NOMO-1 treated with DMSO at 0.1 percent for 48 hours (cell line): ENCODE results near the gene ZNF541.

Experiments used
- DNase-seq: peaks from one replicate; lab custom pipeline; 2025; ENCODE audit not compliant: unreplicated experiment; lab: John Stamatoyannopoulos, UW

ZNF541 gene, protein sequence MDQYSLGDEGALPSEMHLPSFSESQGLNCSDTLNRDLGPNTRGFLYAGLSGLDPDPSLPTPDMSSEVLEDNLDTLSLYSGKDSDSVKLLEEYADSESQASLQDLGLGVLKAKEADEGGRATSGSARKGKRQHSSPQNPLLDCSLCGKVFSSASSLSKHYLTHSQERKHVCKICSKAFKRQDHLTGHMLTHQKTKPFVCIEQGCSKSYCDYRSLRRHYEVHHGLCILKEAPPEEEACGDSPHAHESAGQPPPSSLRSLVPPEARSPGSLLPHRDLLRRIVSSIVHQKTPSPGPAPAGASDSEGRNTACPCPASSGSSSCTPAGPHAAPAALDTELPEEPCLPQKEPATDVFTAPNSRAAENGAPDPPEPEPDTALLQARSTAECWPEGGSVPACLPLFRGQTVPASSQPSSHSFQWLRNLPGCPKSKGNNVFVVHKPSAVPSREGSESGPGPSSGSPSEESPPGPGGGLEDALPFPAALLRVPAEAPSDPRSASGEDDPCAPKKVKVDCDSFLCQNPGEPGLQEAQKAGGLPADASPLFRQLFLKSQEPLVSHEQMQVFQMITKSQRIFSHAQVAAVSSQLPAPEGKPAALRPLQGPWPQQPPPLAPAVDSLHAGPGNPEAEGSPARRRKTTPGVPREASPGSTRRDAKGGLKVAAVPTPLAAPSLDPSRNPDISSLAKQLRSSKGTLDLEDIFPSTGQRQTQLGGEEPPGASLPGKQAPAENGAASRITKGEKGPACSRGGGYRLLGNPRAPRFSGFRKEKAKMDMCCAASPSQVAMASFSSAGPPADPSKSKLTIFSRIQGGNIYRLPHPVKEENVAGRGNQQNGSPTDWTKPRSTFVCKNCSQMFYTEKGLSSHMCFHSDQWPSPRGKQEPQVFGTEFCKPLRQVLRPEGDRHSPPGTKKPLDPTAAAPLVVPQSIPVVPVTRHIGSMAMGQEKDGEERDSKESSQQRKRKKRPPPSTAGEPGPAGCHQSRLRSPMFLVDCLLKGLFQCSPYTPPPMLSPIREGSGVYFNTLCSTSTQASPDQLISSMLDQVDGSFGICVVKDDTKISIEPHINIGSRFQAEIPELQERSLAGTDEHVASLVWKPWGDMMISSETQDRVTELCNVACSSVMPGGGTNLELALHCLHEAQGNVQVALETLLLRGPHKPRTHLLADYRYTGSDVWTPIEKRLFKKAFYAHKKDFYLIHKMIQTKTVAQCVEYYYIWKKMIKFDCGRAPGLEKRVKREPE (N-terminal part only)

DNA sequence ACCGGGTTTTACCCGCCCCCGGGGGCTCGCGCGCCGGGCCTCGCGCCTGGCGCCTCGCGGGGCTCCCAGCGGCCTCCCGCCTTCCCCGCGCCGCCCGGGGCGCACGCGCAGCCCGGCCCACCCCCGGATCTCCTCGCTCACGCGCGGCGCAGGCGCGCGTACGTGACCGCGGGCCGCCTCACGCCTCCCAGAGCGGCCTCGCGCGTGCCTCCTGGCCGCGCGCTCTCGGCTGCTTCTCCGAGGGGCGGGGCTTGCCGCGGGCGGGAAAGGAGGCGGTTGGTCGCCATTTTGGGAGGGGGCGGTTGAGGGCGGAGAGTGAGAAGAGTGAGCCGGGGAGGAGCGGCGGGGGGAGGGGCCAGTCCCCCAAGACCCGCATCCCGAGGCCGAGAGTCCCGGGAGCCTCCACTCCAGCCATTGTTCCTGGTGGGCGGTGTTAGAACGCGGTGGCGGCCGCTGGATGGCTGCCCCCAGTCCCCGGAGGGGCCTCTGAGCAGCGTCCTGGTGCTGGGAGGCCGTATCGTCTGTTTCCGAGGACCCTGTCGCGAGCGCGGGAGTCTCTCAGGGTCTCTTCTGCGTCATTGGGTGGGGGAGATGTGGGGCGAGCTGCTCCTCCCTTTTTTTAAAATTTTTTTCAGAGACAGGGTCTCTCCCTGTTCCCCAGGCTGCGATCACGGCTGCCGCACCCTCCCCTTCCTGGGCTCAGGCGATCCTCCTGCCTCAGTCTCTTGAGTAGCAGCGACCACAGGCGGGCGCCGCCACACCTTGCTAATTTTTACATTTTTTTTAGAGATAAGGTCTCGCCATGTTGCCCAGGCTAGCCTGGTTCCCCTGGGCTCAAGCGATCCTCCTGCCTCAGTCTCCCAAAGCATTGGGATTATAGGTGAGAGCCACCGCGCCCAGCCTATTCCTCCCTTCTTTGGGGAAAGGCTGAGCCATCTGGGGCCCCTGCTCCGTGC lies at the start of gene ZNF541:
ZNF541 (minus strand) TSS at position 78 of the 956 bp plus-strand sequence. CDS start 17,292 bp downstream, outside the sequence.
- no peak for DNase-seq

DNA sequence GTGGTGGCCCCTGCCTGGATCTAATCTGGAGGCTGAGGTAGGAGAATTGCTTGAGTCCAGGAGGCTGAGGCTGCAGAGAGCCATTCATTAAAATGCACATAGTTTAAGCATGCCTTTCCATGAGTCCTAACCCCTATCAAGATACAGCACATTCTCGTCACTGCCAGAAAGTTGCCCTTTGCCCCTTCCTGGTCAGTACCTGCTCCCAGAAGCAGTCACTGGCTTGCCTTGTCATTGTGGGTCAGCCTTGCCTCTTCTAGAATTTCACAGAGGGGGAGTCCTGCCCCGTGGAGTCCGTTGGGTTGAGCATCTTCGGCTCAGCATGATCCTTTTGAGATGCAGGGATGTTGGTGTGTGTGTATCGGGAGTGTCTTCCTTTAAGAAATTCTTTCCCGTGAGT lies 46.8 kb upstream of the ZNF541 start:
- no peak for DNase-seq

DNA sequence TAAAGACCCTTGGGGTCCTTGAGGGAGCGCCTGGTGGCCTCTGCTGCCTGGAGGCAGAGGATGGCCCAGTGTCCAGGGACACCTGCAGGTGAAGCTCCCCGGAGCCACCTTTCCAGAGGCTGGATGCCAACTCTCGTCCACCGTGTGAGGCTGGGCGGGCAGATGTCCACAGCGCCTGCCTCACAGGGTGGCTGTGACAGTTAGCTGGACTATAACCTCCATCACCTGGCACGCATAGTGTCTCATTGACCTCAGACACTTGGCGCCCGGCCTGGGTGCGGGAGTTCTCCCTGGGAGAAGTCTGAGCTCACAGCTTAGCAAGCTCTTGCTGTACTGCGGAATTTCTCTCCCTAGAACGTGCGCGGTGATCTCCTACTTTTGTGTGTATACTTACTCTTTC lies 45.8 kb upstream of the ZNF541 start:
- no peak for DNase-seq

DNA sequence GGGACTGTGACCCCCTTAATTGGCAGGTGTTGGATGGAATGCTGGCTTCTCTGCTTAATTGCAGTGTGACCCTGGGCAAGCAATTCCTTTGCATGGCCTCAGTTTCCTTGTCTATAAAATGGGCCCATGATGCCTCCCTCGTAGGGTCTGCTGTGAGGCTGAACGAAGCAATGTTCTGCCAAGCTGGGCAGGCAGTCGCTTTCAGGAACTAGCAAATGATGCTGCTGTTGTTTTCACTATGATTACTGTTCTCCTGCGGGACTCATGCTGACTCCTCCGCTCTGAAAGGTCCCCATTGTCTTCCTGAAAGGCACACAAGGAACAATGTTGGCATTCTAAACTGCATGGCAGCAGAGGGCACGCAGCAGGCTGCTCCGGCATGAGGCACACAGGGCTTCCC lies 42.8 kb upstream of the ZNF541 start:
- no peak for DNase-seq

DNA sequence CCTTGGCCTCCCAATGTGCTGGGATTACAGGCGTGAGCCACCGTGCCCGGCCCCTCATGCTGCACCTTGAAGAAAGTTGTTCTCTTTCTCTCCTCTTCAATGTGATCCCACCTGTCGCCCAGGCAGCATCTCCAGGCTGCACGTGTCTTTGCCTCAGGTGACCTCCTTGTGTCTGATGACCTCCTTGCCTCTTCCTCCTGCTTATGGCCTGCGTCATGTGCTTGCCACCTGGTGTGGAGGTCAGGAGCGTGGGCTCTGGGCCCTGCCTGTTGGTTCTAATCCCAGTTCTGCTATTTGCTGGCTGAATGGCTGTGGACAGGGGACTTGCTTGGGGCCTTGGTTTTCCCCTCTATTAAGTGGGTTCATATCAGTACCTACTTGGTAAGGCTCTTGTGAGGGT lies 42.3 kb upstream of the ZNF541 start:
- DNase-seq = no peak

DNA sequence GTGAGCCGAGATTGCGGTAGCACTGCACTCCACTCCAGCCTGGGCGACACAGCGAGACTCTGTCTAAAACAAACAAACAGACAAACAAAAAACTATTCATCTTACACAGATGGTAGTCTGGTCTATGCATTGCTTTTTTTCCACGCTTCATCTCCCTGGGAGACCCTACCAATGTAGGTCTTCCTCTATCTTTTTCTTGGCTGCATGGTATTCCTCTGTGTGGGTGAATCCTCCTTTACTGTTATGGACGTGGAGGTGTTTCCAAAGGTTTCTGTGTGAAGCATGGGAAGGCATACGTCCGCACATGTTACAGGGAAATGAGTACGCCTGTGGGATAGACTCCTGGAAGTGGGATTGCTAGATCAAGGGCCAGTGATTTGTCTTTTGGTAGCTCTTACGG lies 41.6 kb upstream of the ZNF541 start:
- no peak for DNase-seq

DNA sequence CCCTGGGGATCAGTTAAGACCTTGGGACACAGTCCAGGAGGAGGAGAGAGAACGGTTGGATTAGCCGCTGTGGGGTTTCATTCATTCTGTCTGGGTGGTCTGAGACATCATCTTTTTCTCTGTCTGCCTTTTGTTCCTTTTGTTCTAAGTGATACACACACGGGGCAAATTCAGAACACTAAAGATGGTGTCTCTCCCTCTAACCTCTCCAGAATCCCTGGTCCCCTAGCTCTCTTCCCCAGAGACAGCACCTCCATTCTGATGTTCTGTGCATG lies 41.0 kb upstream of the ZNF541 start:
- DNase-seq = no peak

DNA sequence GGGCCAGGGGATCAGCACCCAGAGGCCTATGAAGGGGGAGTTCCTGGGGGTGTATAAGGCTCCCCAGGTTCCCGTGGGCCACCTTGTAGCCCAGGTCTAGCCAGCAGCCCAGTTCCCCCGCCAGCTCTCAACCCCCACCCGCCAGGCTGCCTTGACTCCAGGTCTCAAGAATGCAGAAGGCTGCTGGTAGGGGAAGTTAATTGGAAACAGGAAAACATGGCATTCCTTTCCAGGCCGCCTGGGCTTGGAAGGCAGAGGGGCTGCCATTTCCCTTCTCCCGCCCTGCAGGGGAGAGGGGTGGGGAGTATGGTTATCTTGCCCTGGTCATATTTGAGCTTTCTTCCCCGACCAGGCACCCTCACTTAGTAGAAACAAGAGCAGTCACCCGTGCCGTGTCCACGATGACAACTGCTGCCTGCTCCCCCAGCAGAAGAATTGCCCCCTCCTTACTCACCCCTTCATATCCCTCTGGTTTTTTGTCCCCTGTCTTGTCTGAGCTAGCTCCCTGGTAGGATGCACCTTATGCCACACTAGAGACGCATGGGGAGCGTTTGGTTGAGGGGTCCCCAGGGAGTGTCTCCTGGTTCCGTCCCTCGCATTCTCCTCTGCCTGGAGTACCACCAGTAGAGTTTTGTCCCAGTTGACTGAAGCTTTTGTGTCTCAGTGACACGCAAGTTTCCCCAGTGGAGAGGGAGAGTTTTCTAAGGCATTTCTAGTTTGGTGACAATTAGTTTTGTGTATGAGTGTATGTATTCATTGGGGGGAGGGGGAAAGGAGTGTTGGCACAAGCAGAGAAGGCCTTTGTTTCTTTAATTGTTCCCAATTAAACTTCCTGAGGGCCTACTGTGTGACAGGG lies 40.4 kb upstream of the ZNF541 start:
- no peak for DNase-seq

DNA sequence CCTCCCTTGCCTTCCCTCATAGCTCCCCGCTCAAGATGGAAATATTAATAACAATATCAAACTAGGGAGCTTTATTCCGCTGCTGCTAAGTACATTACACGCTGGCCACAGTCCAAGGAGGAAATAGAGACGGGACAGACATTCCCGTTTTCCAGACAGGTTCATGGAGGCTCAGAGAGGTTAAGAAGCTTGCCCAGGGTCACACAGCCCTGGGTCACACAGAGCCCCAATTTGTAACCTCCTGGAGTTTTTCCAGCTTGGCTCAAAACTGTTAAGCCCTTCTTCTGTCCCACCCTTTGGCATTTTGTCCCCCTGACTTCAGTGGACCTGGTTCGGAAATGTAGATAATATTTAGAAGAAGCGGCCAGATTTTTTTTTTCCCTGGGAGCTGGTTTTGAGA lies 38.0 kb upstream of the ZNF541 start:
- DNase-seq = no peak

DNA sequence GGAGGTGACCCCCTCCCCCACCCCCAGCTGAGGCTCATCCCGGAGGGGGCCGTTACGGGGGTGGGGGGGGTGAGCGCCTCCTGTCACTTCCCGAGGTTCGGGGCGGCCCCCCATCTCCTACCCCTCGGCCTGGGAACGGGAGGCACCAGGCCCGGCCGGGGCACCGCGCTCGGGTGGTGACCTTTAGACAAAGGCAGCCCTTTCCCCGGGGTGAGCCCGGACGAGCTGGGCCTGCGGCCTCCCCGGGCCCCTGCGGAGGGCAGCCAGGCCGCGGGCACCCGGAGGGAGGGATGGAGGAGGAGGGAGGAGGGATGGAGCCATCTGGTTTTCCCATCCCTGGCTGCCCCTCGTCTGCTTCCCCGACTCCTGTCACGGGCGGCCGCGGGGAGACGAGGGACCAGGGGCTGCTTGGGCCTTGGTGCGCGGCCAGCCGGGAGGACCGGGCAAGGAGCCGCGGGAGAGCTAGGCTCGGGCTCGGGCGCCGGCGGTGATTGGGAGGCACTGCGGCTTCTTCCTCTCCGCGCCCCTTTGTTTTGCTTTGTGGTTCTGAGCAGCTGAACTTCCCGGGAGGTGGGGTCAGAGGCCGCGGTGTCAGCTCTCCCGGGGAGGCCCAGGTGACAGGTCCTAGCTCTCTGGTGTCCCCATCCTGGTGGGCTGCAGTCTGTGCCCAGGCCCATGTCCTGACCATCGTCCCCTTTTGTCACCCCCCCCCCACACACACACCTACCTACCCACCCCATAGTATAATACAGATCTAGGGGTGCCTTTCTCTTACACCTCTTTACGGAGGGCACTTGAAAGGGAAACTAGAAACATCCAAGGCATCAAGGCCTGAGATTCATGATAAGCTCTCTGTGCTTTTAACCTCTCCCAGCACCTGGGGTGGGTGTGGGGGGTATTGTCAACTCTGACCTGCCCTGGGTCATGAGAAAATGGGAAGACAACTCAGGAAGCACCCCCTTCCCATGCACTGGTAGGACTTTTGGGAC lies 37.3 kb upstream of the ZNF541 start:
- DNase-seq = peak; percentile 24

DNA sequence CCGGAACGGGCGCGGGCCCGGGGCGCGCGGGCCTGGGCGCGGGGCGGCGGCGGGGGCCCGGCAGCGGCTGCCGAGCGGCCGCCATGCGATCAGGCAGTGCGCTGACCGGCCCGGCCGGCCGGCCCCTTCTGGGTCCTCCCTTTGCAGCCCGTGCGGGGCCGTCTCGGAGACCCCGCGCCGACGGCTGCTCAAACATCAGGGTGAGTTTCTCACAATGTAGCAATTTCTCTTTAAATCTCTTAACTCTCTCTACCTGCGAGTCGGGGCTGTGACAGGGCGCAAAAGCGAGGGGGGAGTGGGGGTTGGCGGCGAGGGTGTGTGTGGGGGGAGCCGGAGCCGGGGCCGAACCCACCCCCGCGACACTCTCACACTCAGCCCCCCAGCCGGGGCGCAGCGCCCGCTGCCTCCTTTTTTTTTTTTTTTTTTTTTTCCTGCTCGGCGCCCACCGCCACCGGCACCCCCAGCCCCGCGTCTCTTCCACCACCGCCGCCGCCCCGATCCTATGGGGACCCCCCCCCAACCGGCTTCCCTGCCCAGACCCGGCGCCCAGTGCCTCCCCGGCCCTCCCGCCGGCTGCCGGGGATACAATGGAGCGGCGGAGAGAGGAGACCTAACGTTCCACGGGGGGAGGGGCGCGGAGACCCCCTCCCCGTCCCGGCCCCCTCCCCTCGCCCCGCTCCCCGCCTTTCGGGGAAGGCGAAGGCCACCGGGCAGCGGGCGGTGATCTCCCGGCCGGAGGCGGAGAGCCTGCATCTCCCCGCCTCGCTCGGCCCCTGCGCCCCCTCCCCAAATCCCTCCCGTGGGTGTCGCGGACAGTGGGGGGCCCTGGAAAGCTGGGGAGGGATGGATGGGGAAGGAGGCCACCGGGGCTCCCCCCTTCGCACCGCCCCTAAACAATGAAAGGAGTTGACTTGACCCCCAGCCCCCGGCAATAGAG lies 36.3 kb upstream of the ZNF541 start, which contains the start of gene BICRA:
BICRA (plus strand) TSS at position 166 of the 937 bp plus-strand sequence. CDS start 64,441 bp downstream, outside the sequence.
- peak; percentile 67 for DNase-seq

DNA sequence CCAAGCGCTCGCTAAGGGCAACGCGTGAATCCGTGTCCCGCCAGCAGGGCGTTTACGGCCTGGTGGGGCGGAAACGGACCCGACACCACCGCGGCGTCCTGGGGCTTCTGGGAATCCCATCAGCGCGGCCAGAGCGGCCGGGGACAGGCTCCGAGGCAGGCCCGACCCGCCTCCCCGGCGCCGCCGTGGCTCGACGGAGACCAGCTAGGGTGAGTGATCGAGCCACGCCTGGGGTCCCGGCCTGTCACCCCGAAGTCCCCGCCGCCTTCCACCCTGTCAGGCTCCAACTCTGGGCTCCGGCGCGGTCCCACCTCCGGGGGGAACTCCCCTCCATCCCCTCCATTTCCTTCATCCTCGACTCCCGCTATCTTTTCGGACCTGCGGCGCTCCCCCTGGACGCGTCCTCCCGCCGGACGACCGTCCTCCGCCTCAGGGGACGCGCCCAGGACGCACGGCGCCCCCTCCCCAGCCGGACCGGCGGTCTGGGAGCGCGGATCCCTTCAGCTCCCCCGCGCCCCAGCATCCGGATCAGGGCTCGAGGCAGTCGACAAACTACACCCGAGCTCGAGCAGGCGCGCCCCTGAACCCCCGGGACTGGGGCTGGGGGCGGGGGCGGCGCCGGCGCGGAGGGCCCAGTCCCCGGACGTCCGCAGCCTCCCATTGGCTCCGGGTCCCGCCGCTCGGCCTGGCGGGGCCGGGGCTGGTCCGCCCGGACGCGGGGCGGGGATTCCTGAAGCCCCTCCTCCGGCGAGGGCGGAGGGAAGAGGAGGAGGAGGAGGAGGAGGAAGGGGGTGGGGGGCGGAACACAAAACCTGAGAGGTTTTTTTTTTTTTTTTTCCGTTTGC lies 35.3 kb upstream of the ZNF541 start:
- peak; percentile 80 for DNase-seq

DNA sequence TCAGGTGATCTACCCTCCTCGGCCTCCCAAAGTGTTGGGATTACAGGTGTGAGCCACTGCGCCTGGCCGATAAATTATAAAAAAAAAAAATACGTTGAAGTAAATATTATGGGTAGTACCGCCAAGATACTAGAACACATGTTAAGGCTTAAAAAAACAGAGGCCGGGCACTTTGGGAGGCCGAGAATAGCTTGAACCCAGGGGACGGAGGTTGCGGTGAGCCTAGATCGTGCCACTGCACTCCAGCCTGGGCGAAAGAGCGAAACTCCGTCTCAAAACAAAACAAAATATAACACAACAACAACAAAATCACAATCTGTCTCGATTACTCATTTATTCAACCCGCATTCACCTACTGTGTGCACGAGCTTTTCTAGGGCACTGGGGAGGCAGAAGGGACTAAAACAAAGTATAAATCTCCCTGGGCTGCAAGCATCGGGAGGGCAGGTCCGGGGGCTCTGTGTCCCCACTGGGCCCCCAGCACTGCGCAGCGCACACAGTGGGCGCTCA lies 34.7 kb upstream of the ZNF541 start:
- DNase-seq = no peak

DNA sequence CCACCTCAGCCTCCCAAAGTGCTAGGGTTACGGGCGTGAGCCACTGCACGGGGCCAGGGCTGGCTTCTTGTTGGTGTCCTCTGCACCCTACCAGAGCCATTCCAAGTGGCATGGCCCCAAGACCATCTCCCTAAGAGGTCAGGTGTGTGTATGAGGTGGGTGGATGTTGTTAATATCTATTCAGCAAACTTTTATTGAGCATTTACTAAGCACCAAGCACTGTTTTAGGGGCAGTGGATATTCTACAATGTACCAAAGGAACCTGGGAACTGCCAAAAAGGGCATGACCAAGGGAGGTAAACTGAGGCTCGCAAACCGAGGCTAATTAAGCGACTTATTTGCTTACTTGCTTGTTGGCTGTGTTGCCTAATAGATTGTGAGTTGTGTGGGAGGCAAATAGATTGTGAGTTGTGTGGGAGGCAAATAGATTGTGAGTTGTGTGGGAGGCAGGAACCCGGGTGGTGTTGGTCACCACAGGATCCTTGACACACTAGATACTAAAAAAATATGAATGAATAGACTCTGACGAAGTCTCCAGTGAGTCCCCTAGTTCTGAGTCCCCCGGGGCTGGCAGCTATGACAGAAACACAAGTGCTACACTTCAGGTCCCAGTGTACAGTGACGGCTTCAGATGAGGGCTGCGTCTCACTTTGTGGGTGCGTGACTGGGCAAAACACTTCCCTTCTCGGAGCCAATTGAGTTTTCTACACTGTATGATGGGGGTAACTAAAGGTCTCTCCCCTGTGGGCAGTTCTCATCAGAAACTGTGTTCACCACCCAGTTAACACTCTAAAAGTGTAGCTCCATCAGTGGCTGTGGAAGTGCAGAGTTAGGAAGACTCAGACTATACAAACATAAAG lies 31.0 kb upstream of the ZNF541 start:
- peak; percentile 4 for DNase-seq
